IPS-NIHi7 (cell line): Measurements from ENCODE around the gene EPHB1.
A peak's percentile ranks its signal among the peaks of the same experiment; 100 is the strongest.
"Not testable (repeated sequence)": the region's sequence is repeated elsewhere in the genome, so short reads cannot be mapped to it uniquely, and the experiment has no call there.

Experiments
- DNase-seq: peaks from one replicate; pipeline ENCODE4 v3.0.0; 2012; ENCODE audit warnings: mixed read lengths; ENCODE audit errors: extremely low spot score

The EPHB1 gene

DNA sequence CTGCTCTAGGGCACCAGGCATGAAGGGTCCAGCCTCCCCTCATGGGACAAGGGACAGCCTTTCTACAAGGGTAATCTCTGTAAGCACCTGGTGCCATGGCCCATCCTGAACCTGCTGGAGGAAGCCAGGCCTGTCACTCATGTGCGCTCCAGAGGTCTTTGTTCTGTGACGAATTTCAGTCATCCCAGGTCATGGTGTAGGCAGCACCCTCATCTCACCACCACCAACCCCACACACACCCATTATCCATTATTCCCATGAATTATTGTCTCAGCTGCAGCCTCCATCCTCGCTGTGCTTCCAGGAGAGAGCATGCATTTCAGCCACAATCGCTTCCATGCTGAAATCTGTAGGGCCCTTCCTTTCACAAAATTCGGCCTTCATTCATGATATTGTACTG, 419.3 kb downstream of the EPHB1 start:
- no peak for DNase-seq

DNA sequence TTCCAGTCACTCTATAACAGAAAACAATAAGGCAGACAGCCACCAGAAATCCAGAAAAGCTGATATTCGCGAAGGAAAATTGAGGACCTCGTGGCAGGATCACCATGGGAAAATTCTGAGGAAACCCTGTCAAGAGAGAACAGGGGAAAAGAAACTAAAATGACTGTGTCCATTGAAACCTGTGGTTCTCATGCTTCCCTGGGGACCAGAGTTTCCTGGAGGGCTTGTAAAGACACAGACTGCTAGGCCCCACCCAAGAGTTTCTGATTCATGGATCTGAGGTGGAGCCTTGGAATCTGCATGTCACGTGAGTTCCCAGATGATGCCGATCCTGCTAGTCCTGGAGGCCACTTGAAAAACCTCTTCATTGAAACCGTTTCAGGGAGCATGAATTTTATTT, 420.5 kb downstream of the EPHB1 start:
- DNase-seq = no peak

DNA sequence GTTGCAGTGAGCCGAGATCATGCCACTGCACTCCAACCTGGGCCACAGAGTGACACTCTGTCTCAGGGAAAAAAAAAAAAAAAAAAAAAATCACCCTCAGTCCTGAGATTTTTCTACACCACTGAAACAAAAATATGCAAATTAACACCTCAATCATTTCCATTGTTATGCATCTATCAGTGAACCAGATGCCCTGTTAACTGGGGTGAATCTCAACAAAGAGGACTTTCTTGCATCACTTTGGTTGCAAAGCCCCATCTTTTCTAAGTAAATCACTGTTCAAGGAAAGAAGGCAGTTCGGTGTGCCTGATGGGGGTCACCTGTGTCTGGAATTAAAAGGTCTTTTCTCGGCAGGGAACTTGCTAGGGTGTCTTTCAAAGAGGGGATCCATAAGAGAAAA, 421.6 kb downstream of the EPHB1 start:
- DNase-seq = no peak

DNA sequence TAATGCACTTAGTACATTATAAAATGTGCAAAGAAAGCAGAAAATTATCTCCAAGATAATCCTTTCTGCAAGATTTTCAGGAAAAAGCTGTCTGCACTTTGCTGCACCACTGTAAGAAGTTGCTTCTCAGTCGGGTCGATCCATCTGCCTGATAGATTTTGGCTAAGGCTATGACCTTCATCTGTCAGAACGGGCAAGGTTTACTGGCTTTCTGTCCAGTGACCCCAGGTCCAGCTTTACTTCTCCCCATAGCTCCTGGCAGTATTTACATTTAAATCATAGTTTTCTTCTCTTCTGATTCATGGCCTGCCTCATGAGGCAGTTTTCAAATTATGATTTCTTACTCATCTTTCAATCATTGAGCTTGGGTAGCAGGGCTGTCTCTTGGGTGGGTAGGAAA, 422.7 kb downstream of the EPHB1 start:
- no peak for DNase-seq

DNA sequence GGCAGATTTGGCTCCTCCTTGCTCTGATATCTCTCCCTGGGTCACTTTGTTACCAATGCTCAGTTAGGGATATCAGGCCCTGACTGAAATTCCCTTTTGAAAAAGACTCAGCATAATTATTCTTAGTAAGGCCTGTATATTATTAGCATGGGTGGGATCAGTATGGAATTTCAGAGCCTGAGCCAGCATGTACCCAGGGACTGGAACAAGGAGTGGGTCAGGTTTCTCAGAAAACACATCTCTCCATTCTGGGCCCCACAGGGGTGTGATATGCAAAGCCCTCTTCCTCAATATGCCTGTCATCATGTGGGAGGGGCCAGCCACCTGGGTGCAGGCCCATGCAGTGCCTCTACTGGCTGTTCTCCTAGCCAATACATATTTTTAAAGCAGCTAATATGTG, 423.2 kb downstream of the EPHB1 start:
- peak; percentile 50 for DNase-seq

DNA sequence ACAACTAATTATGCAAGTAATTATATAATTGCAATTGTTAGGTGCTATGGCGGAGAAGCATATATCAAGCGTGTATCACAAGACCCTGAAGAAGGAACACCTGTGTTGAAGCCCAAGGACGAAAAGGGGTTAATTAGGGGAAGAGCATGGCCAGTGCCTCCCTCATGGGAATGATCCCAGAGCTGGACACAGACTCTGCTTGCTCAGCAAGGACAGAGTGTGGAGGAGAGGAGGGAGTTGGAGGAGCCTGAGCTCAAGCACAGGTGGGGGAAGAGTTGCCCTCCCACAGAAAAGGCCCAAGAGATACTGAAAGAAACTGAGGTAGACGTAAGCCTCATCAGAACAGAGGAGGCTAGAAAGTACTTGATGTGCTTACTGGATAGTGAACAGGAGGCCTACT, 423.7 kb downstream of the EPHB1 start:
- DNase-seq = no peak

DNA sequence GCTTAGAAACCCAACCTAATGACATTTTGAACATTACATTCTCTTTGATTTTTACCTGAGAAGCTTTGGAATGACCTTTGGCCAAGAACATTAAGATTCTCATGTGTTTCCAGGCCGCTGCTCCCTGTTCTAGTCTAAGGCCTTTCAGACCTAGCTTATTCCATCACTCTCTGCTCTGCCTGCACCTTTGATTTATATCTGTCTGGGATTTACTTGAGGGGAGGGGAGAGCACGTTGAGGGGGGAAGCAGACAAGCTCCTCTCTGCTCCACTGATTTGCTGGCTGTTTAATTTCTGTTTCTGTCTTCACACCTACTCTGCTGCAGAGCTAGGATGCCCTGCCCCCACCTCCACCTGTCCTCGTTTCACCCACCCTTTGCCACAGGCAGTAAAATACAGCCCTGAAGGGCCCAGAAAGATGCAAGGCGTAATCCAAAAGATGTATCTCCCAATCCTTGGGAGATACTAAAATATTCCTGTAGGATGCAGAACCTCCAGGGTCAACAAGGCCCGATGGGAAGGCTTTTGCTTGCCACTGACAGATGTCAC, 429.8 kb downstream of the EPHB1 start:
- peak; percentile 3 for DNase-seq

DNA sequence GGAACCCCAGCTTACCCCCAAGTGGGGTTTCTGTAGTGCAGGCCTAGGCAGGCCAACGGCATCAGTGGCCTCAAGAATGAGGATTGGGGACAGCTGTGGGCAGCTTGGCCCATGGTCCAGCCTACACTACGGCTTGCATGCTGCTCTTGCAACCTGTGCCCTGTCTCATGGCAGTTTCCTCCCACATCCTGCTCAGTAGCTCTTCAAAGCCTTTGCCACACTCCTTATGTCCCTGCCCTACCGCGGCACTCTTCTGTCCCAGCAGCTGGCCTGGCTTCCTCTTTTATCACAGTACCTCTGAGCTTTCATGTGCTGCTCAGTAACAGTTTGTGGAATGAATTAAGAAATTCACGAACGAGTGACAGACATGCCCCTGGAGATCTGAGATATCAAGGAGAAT, 431.0 kb downstream of the EPHB1 start:
- peak; percentile 4 for DNase-seq

DNA sequence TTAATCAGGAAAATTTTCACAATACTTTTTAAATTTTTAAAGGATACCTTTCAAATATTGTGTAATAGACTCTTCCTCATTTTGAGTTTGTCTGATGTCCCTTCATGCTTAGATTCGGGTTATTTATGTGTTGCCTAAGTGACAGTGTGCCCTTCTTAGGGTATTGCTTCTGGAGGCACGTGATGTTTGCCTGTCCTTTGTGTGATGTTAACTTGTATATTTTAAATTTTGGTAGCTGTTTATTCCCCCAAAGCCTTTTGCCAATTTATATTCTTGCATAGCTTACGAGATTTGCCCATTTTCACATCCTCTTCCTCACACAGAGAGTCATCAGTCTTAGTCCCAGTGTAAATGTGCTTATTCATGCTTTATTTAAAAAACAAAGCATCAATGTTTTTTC, 433.1 kb downstream of the EPHB1 start:
- no peak for DNase-seq

DNA sequence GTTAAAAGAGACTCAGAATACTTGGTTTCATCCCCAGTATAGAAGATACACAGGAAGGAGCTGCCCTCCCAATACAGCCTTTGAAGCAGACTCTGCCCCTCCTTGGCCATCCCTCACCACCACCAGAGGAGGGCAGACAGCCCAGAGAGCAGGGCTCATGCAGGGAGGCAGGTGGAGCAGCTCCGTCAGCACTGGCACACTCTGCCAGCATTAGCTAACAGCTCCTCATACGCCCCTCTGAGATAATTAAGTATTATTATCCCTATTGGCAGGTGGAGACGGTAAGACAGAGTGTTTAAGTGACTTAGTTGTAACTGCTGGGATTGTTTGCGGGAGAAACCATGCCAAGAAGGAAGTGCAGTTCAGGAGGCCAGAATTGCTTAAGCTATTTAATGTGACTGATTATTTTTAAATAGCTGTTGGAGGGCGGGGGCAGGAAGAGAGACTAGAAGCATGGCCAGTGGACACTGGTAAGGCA, 434.0 kb downstream of the EPHB1 start:
- DNase-seq = peak; percentile 58

DNA sequence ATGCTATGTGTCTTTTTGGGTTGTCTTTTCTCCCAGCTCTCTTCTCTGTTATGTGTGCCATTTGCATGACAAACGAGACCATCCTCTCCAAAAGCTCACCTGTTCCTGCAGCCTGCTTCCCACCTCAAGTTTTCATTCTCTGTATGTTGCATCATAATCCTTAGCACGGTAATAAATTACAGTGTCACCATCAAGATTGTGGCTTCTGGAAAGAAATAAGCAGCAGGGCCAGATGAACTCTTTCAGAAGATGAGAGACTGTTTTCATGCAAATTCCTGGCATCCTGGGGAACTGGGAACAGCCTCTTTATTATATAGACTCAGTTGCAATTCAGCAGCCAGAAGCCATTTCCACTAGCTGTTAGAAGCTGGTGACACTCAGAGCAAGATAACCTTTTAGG, 436.7 kb downstream of the EPHB1 start:
- DNase-seq = peak; percentile 58

DNA sequence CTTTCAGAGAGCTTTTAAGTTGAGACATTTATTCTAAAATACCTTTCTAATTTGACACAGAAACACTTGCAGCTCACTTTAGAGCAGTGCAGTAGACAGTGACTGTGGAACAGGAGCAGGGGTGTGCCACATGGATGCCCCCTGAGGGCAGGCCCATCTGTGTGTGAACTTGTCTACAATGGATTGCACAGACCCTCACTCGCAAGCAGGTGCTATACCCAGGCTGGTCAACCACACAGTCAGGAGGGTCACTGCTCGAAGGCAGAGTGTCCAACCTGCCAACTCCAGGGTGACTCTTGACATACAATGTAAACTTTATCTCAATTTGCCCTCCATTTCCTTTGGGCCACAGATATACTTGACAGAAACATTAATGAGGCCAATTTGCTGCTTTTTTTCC, 437.2 kb downstream of the EPHB1 start:
- no peak for DNase-seq

DNA sequence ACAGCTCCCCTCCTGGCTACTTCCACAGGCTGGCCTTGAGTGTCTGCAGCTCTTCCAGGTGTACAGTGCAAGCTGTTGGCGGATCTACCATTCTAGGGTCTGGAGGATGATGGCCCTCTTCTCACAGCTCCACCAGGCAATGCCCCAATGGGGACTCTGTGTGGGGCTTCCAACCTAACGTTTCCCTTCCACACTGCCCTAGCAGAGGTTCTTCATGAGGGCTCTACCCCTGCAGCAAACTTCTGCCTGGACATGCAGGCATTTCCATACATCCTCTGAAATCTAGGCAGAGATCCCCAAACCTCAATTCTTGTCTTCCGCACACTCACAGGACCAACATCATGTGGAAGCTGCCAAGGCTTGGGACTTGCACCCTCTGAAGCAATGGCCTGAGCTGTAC, 438.4 kb downstream of the EPHB1 start:
- DNase-seq = not testable (repeated sequence)

DNA sequence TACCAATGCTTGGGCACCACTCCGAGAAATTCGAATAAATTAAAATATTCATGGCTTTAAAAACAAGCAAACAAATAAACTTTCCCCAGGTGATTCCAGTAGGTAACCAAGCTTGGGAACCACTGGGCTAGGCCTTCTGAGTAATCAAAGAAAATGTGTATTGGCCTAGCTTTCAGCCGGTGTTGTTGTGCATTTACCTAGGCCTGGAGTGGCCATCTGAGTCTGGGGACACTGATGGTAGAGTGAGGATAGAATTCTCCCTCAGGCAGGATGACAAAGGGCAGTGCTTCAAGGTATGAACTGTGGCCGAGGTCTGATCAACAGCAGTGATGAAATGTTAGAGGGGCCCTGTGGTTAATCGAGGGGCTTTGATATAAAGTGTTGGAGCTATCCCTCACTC, 440.5 kb downstream of the EPHB1 start:
- no peak for DNase-seq

DNA sequence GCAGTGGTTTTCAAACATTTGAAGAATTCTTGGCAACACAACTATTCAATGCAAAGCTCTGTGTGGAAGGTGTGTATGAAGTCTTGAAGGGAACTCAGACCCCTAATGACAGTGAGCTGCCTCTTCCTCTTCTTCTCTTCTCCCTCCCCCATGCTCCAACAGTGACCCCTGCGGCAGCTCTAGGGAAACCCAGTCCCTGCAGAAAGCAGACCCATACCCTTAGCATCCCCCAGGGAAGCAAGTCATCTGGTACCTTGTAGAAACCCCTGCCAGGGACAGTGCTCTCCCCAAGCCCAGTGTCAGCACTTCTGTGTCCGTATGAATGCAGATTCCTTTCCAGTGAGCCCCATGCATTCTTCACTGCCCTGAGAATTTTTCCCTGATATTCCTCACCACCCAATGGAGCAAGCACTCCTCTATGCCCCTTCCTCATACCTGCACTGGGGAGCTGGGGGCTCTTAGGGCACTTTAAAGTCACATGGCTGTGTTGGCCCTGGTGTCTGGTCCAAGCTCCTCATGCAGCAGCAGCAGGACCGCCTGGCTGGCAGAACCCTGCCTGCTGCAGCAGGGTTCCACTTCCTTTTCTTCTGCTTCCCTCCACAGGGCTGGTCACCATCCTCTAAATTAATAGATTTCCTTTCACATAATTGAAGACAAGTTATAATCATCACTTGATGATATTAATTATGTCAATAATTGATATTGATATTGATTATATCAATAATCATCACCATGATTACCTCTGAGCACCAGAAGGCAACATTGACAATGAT, 442.5 kb downstream of the EPHB1 start:
- DNase-seq = peak; percentile 58

DNA sequence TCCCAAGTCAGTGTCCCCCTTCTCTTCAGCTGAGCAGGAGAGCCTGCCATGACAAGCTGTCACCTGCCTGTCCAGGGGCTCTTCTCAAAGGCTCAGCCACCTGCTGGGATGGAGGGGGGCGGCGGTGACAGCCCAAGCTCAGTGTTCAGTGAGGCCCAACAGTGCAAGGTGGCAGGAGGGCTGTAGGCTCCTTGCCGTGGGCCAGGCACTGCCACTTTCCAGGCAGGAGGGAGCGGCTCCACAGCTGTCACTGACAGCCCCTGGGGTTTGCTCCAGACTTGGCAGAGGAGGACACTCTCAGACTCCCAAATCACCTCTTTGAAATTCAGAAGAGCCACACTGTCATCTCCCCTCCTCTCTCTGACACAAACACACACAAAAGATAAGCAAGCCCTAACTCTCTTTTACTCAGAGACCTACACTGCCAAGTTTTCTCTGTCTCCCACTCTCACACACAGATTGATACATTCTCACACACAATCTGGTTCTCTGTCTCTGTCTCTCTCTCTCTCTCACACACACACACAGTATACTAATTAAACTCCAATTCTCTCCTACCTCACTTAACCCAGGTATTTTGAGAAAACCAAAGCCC, 443.3 kb downstream of the EPHB1 start:
- no peak for DNase-seq

DNA sequence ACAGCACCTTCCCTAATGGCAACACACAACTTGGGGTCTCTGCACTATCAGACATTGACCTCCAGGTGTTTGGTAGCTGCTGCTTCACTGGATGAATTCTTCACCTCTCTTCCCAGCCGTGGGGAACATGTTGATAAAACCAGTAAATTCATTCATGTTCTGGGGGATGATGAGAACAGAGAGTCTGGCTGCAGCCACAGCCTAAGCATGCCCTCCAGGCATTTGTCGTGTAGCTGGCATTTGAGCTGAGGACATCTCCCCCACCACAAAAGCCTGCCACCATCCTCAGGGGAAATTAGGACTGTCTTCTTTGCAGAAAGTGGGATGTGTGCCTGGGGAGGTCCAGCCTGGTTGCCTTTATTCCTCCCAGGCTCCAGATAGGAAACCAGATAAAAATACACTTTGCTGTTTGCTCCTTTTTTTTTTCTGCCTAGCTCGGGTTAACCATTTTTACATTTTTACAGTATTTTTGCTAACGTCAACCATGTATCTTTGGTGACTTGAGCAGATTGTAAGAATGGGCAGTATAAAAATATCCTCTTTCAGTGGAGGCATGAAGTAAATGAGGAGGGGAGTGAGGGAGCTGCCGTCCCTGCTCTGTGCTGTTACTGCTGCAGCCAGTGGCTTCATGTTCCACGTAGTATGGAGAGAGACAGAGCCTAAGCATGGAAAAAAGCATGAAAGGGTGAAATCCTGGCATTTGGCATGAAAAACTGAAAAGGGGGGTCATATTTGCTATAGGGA, 444.0 kb downstream of the EPHB1 start:
- no peak for DNase-seq

DNA sequence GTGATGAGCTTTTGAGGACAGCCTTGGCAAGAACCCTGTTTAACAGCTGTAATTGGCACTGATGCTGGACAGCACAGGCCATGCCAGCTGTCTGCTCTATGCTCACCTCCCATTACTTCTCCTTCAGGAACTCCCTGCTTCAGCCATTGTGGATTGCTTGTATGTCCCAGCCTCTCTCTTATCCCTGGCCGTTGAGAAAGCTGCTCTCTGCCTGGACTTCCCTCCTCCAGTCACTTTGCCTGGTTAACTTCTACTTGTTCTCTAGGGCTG, 444.5 kb downstream of the EPHB1 start:
- DNase-seq = no peak

DNA sequence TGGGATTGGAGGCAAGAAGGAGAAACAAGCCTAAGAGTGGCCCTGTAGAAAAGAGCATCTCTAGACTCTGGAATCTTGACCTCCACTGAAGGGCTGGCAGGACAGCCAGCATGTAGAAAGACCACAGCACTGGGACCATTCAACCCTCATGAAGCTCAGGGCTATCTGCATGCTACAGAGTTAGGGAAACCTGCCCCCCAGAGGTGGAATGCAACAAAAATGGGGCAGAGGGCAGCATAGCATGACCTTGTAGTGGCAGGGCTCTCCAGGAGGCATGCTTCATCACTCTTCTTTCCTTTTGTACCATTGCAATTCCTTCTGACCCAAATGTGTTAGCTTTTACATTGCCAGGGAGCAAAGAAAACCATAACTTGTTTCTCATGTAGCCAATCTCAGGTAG, 445.4 kb downstream of the EPHB1 start:
- DNase-seq = peak; percentile 68

DNA sequence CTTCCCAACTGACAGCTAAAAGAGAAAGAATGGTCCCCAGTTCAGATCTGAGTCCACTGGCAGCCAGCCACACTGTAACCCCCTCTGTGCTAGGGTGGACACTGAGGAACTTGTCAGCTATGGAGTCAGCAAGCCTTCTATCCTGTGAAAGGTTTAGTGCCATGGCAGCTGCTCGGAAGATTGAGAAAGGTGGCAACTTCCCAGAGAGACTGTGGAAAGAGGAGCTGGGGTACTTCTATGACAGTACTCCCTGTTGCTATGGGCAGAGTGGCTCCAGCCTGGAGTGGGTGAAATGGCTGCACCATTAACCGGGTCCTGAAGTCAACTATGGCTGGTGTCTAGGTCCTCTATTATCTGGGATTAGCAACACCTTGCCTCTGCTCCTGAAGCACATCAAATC, 447.2 kb downstream of the EPHB1 start:
- DNase-seq = no peak

DNA sequence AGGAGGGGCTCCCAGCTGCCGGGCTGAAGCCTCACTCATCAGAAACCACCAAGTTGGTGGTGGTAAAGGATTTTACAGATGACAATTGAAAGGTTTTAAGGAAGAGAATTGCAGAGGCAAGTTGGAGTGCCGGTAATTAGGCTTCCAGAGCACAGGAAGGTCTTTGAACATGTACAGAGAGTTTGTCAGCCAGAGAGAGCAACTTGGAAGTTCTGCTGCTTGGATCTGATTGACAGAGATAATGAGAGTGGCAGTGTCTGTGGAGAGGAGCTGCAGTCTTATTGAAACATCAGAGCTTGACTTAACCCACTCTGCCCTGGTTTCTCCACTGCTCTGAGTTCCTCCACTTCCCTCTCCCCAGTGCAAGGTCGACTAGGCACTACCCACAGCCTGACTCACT, 448.6 kb downstream of the EPHB1 start:
- no peak for DNase-seq

DNA sequence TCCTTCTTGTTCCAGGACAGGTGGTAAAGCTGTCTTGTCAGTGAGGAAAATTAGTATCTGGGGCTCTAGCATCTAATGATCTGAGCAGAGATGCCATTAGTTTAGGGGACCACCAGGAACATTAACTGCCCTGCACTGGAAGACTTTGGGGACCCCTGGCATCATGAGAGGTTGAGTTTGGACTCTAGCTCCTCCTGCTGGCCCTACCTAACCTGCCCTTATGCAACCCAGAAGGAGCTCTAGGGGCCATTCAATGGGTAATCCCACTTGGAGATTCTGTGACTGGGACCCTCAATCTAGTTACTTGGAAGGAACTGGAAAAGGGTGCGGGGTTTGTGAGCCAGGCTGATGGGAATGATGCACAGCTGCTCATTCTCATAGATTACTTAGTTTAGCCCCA, 451.0 kb downstream of the EPHB1 start:
- no peak for DNase-seq

DNA sequence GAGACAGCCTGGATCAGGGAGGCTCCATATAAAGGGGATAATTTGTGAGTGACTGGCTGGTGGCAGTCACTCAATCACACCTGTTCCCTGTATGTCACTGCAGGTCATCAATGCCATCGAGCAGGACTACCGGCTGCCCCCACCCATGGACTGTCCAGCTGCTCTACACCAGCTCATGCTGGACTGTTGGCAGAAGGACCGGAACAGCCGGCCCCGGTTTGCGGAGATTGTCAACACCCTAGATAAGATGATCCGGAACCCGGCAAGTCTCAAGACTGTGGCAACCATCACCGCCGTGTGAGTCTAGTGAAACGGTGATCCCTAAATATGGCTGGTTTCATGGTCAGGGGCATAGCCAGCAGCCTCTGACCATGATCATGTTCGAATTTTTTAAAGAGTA, 453.2 kb downstream of the EPHB1 start:
- DNase-seq = no peak
